SK-N-SH treated with all-trans-retinoic acid at 6 μM for 48 hours (cell line): ENCODE data around the gene FILIP1.
A peak's percentile ranks its signal among the peaks of the same experiment; 100 is the strongest.

Experiments used
- ATAC-seq: fragments of 200-7000 bp; cut with Tn5 transposase; 3 replicates; pipeline ENCODE4 v1.9.1; 2020; ENCODE audit warnings: mild to moderate bottlenecking, moderate library complexity
- ARNTL ChIP-seq: fragments of 450-650 bp; formaldehyde crosslinking; IDR thresholded peaks from 2 replicates; pipeline ENCODE4 v1.5.0; 2020; ENCODE audit warnings: low read depth, mild to moderate bottlenecking, moderate library complexity, borderline replicate concordance
- CREB5 ChIP-seq: fragments of 250-450 bp; sonication (Bioruptor Pico); IDR thresholded peaks from 2 replicates; pipeline ENCODE4 v1.5.1; 2020; ENCODE audit warnings: low read depth, mild to moderate bottlenecking, moderate library complexity
- CSRNP3 ChIP-seq: fragments of 250-450 bp; sonication (Bioruptor Pico); IDR thresholded peaks from 2 replicates; pipeline ENCODE4 v1.5.1; 2021; ENCODE audit warnings: mild to moderate bottlenecking, moderate library complexity
- GLIS3 ChIP-seq: fragments of 250-450 bp; sonication (Bioruptor Pico); IDR thresholded peaks from 2 replicates; pipeline ENCODE4 v1.5.0; 2020; ENCODE audit warnings: mild to moderate bottlenecking, moderate library complexity
- ISL1 ChIP-seq: fragments of 250-450 bp; sonication (Bioruptor Pico); IDR thresholded peaks from 2 replicates; pipeline ENCODE4 v2.1.2; 2022; ENCODE audit warnings: mild to moderate bottlenecking, moderate library complexity
- POU6F1 ChIP-seq: fragments of 250-450 bp; sonication (Bioruptor Pico); IDR thresholded peaks from 2 replicates; pipeline ENCODE4 v1.8.0; 2021; ENCODE audit warnings: low read depth, mild to moderate bottlenecking, moderate library complexity, borderline replicate concordance
- PPARA ChIP-seq: fragments of 250-450 bp; sonication (Bioruptor Pico); IDR thresholded peaks from 2 replicates; pipeline ENCODE4 v1.5.0; 2020; ENCODE audit warnings: mild to moderate bottlenecking, borderline replicate concordance
- RARB ChIP-seq: fragments of 250-450 bp; sonication (Bioruptor Pico); IDR thresholded peaks from 2 replicates; pipeline ENCODE4 v1.8.0; 2021; ENCODE audit warnings: mild to moderate bottlenecking, moderate library complexity
- SNAI2 ChIP-seq: fragments of 250-450 bp; sonication (Bioruptor Pico); IDR thresholded peaks from 2 replicates; pipeline ENCODE4 v1.5.0; 2020; ENCODE audit warnings: mild to moderate bottlenecking, moderate library complexity
- TCF4 ChIP-seq: fragments of 250-450 bp; sonication (Bioruptor Pico); IDR thresholded peaks from 2 replicates; pipeline ENCODE4 v1.8.0; 2021; ENCODE audit warnings: mild to moderate bottlenecking, moderate library complexity, borderline replicate concordance
- TSHZ2 ChIP-seq: fragments of 250-450 bp; sonication (Bioruptor Pico); IDR thresholded peaks from 2 replicates; pipeline ENCODE4 v1.5.0; 2020; ENCODE audit warnings: mild to moderate bottlenecking, moderate library complexity
- ZC3H10 ChIP-seq: fragments of 250-450 bp; sonication (Bioruptor Pico); IDR thresholded peaks from 2 replicates; pipeline ENCODE4 v1.5.1; 2021; ENCODE audit warnings: mild to moderate bottlenecking, moderate library complexity
- ZFP3 ChIP-seq: fragments of 250-450 bp; sonication (Bioruptor Pico); IDR thresholded peaks from 2 replicates; pipeline ENCODE4 v1.5.0; 2020; ENCODE audit warnings: mild to moderate bottlenecking, moderate library complexity
- ZFP30 ChIP-seq: fragments of 450-650 bp; formaldehyde crosslinking; IDR thresholded peaks from 2 replicates; pipeline ENCODE4 v1.5.0; 2022; ENCODE audit warnings: mild to moderate bottlenecking, moderate library complexity
- ZNF565 ChIP-seq: fragments of 450-650 bp; formaldehyde crosslinking; conservative IDR thresholded peaks from 2 replicates; pipeline ENCODE4 v1.5.0; 2020; ENCODE audit warnings: low read depth, mild to moderate bottlenecking, moderate library complexity
- ZNF70 ChIP-seq: fragments of 450-650 bp; formaldehyde crosslinking; IDR thresholded peaks from 2 replicates; pipeline ENCODE4 v1.5.0; 2020; ENCODE audit warnings: mild to moderate bottlenecking, moderate library complexity
- ZNF8 ChIP-seq: fragments of 450-650 bp; formaldehyde crosslinking; IDR thresholded peaks from 2 replicates; pipeline ENCODE4 v1.5.0; 2020; ENCODE audit warnings: mild to moderate bottlenecking, moderate library complexity

FILIP1 gene

GRCh38 chr6:75430631-75431325 is 62.8 kb downstream of the FILIP1 start:
- peak; percentile 79 for ATAC-seq
- no peak for TF ChIP-seq ZNF70 (CRISPR knock-in tag)
- no peak for TF ChIP-seq ZFP3 (CRISPR knock-in tag)
- TF ChIP-seq ZNF565 (CRISPR knock-in tag): no peak
- TF ChIP-seq TCF4 (CRISPR knock-in tag): no peak
- TF ChIP-seq RARB (CRISPR knock-in tag): no peak
- TF ChIP-seq PPARA (CRISPR knock-in tag): no peak
- TF ChIP-seq TSHZ2 (CRISPR knock-in tag): no peak
- no peak for TF ChIP-seq SNAI2
- TF ChIP-seq CSRNP3 (CRISPR knock-in tag): no peak
- no peak for TF ChIP-seq GLIS3 (CRISPR knock-in tag)
- no peak for TF ChIP-seq ZFP30 (CRISPR knock-in tag)
- TF ChIP-seq ARNTL: no peak
- no peak for TF ChIP-seq POU6F1

GRCh38 chr6:75429061-75429703 is 64.4 kb downstream of the FILIP1 start:
- no peak for TF ChIP-seq TSHZ2 (CRISPR knock-in tag)
- no peak for TF ChIP-seq TCF4 (CRISPR knock-in tag)
- no peak for TF ChIP-seq CSRNP3 (CRISPR knock-in tag)
- no peak for TF ChIP-seq ARNTL
- TF ChIP-seq ZFP30 (CRISPR knock-in tag): no peak
- TF ChIP-seq GLIS3 (CRISPR knock-in tag): no peak
- TF ChIP-seq ZNF70 (CRISPR knock-in tag): no peak
- TF ChIP-seq ZFP3 (CRISPR knock-in tag): no peak
- TF ChIP-seq ZNF8 (CRISPR knock-in tag): no peak
- TF ChIP-seq CREB5 (CRISPR knock-in tag): no peak
- no peak for TF ChIP-seq ZC3H10 (CRISPR knock-in tag)
- no peak for TF ChIP-seq ISL1
- TF ChIP-seq POU6F1: no peak
- ATAC-seq: no peak
